ENCODE results near the gene PHKG2. TPM values are rescaled to one million over a fixed set of nuclear protein-coding genes. Genes with fewer than 3 reads are reported as not detected.
A peak's percentile ranks its signal among the peaks of the same experiment; 100 is the strongest.
"Not testable (repeated sequence)": the region's sequence is repeated elsewhere in the genome, so short reads cannot be mapped to it uniquely, and the experiment has no call there.

The PHKG2 gene
- polyA plus RNA-seq, 1 donor from 2014 or later = 41.5 TPM

- Histone ChIP-seq H3K9ac (ENCODE audit: low read length) (no peak overlapping the region), H3K79me2 (replicated peaks; ENCODE audit: insufficient read depth, low read length) (peaks cover 29% of the 10 kb centered on the region), H2AFZ (ENCODE audit: low read depth, low read length) (no peak overlapping the region), H3F3A (ENCODE audit: insufficient read depth, low read length, poor library complexity, severe bottlenecking) (no peaks in the 10 kb centered on the region), H3K27ac (ENCODE audit: low read length) (no peak overlapping the region), H3K4me3 (ENCODE audit: low read length) (peak overlapping the region; percentile 98), H3K4me2 (ENCODE audit: low read length) (no peak overlapping the region), H3K36me3 (ENCODE audit: insufficient read depth, low read length) (peaks cover 5% of the 10 kb centered on the region), H3K27me3 (ENCODE audit: insufficient read depth, low read depth, low read length) (no peaks in the 10 kb centered on the region), H4K20me1 (ENCODE audit: insufficient read depth) (peaks cover 2% of the 10 kb centered on the region), H3K9me3 (ENCODE audit: low read length) (no peaks in the 10 kb centered on the region), H3K9me2 (ENCODE audit: insufficient read depth, low read length) (no peaks in the 10 kb centered on the region)
- no peak for TF ChIP-seq EP300 (conservative IDR thresholded peaks at IDR 0.05; ENCODE audit: poor library complexity, severe bottlenecking)
- no peak for TF ChIP-seq TAF1 (IDR thresholded peaks at IDR 0.05; ENCODE audit: low read depth)
- no peak for TF ChIP-seq CTCF (IDR thresholded peaks at IDR 0.05; ENCODE audit: poor library complexity, severe bottlenecking)
- no peak for TF ChIP-seq RAD21 (conservative IDR thresholded peaks at IDR 0.05)
- TF ChIP-seq REST (IDR thresholded peaks at IDR 0.05; ENCODE audit: borderline replicate concordance) = no peak
- no peak for TF ChIP-seq EZH2 (IDR thresholded peaks at IDR 0.05; ENCODE audit: borderline replicate concordance, insufficient read depth, low read length, poor library complexity, severe bottlenecking)
- no peak for TF ChIP-seq POLR2AphosphoS5 (IDR thresholded peaks at IDR 0.05)
- TF ChIP-seq SMC3 (conservative IDR thresholded peaks at IDR 0.05; ENCODE audit: poor library complexity) = no peak
- TF ChIP-seq MXI1 (conservative IDR thresholded peaks at IDR 0.05; ENCODE audit: poor library complexity, severe bottlenecking) = no peak
Observed at GRCh38 chr16:30700491-30700890, 47.7 kb upstream of the PHKG2 start.

GRCh38 chr16:30700971-30701370 lies 47.3 kb upstream of the PHKG2 start:
- H3K79me2 ChIP-seq (replicated peaks; ENCODE audit: insufficient read depth, low read length) = peaks cover 29% of the 10 kb centered on the region
- no peak overlapping the region for H3K27ac ChIP-seq (ENCODE audit: low read length)
- no peaks in the 10 kb centered on the region for H3K9me3 ChIP-seq (ENCODE audit: low read length)
- peaks cover 2% of the 10 kb centered on the region for H4K20me1 ChIP-seq (ENCODE audit: insufficient read depth)
- peaks cover 5% of the 10 kb centered on the region for H3K36me3 ChIP-seq (ENCODE audit: insufficient read depth, low read length)
- no peak overlapping the region for H3K4me3 ChIP-seq (ENCODE audit: low read length)
- no peaks in the 10 kb centered on the region for H3K27me3 ChIP-seq (ENCODE audit: insufficient read depth, low read depth, low read length)
- TF ChIP-seq RAD21 (conservative IDR thresholded peaks at IDR 0.05) = no peak
- TF ChIP-seq REST (IDR thresholded peaks at IDR 0.05; ENCODE audit: borderline replicate concordance) = no peak
- no peak for TF ChIP-seq EP300 (conservative IDR thresholded peaks at IDR 0.05; ENCODE audit: poor library complexity, severe bottlenecking)
- no peak for TF ChIP-seq POLR2AphosphoS5 (IDR thresholded peaks at IDR 0.05)
- no peak for TF ChIP-seq EZH2 (IDR thresholded peaks at IDR 0.05; ENCODE audit: borderline replicate concordance, insufficient read depth, low read length, poor library complexity, severe bottlenecking)
- no peak for TF ChIP-seq SMC3 (conservative IDR thresholded peaks at IDR 0.05; ENCODE audit: poor library complexity)
- H2AFZ ChIP-seq (ENCODE audit: low read depth, low read length) = no peak overlapping the region
- H3K4me2 ChIP-seq (ENCODE audit: low read length) = no peak overlapping the region
- H3F3A ChIP-seq (ENCODE audit: insufficient read depth, low read length, poor library complexity, severe bottlenecking) = no peaks in the 10 kb centered on the region
- no peaks in the 10 kb centered on the region for H3K9me2 ChIP-seq (ENCODE audit: insufficient read depth, low read length)
- no peak overlapping the region for H3K9ac ChIP-seq (ENCODE audit: low read length)

- H3K4me2 ChIP-seq (ENCODE audit: low read length); H3K4me3 ChIP-seq (ENCODE audit: low read length); H3K9me2 ChIP-seq (ENCODE audit: insufficient read depth, low read length); H4K20me1 ChIP-seq (ENCODE audit: insufficient read depth); H3K27ac ChIP-seq (ENCODE audit: low read length); H3K9me3 ChIP-seq (ENCODE audit: low read length); H3F3A ChIP-seq (ENCODE audit: insufficient read depth, low read length, poor library complexity, severe bottlenecking); H3K9ac ChIP-seq (ENCODE audit: low read length); H2AFZ ChIP-seq (ENCODE audit: low read depth, low read length); H3K36me3 ChIP-seq (ENCODE audit: insufficient read depth, low read length); H3K27me3 ChIP-seq (ENCODE audit: insufficient read depth, low read depth, low read length): not testable (repeated sequence)
- H3K79me2 ChIP-seq (replicated peaks; ENCODE audit: insufficient read depth, low read length) = peaks cover 29% of the 10 kb centered on the region
Observed at GRCh38 chr16:30703071-30703470, 45.2 kb upstream of the PHKG2 start.

Measured in neural cell (in vitro differentiated cells).